Fibroblast of lung (primary cell): ENCODE data around the gene TP73. TPM values are rescaled to one million over a fixed set of nuclear protein-coding genes. Genes with fewer than 3 reads are reported as not detected.

Source experiments
- DNase-seq, 2 donors: peaks; one replicate each; pipeline versions ENCODE4 v3.0.0 to v3.0.0-alpha.2; 2010; ENCODE audit warnings: low read depth in 2 of 2
- H2AFZ ChIP-seq: 2 replicates; pipeline ENCODE4 v1.5.1; 2012; ENCODE audit warnings: low read length, control low read depth, inconsistent platforms
- H3K27ac ChIP-seq: 2 replicates; pipeline ENCODE4 v1.5.1; 2011; ENCODE audit warnings: low read length, control low read depth; ENCODE audit not compliant: insufficient read depth
- H3K27me3 ChIP-seq: 2 replicates; pipeline ENCODE4 v1.5.1; 2011; ENCODE audit warnings: mild to moderate bottlenecking, low read length; ENCODE audit not compliant: control insufficient read depth, insufficient read depth
- H3K36me3 ChIP-seq: 2 replicates; pipeline ENCODE4 v1.5.1; 2011; ENCODE audit warnings: low read length; ENCODE audit not compliant: control insufficient read depth, insufficient read depth
- H3K4me1 ChIP-seq: 2 replicates; pipeline ENCODE4 v1.5.1; 2011; ENCODE audit warnings: low read length; ENCODE audit not compliant: control insufficient read depth, insufficient read depth; ENCODE audit errors: extremely low read depth
- H3K4me2 ChIP-seq: 2 replicates; pipeline ENCODE4 v1.5.1; 2011; ENCODE audit warnings: low read length, control low read depth; ENCODE audit not compliant: insufficient read depth; ENCODE audit errors: extremely low read depth
- H3K4me3 ChIP-seq, 4 experiments: fragments of 200-600 bp in 1 of 4; sonication (generic) in 1 of 4; replicated peaks in 1 of 4; 2 replicates each; pipeline ENCODE4 v1.5.1; 2011 to 2016; ENCODE audit warnings: low read length in 4 of 4, low read depth in 3 of 4, mild to moderate bottlenecking in 3 of 4, control low read depth in 2 of 4, inconsistent platforms in 1 of 4, mixed read lengths in 1 of 4; ENCODE audit not compliant: insufficient read depth in 1 of 4; ENCODE audit errors: control extremely low read depth in 1 of 4
- H3K79me2 ChIP-seq: 2 replicates; pipeline ENCODE4 v1.5.1; 2012; ENCODE audit warnings: mild to moderate bottlenecking, low read length, inconsistent platforms; ENCODE audit not compliant: control insufficient read depth, insufficient read depth
- H3K9ac ChIP-seq: 2 replicates; pipeline ENCODE4 v1.5.1; 2011; ENCODE audit warnings: mild to moderate bottlenecking, low read length, control low read depth; ENCODE audit not compliant: insufficient read depth
- H3K9me3 ChIP-seq: 2 replicates; pipeline ENCODE4 v1.5.1; 2012; ENCODE audit warnings: low read depth, low read length; ENCODE audit not compliant: control insufficient read depth, insufficient read depth
- H4K20me1 ChIP-seq: 2 replicates; pipeline ENCODE4 v1.5.1; 2011; ENCODE audit warnings: low read length; ENCODE audit not compliant: control insufficient read depth, insufficient read depth; ENCODE audit errors: extremely low read depth
- CTCF ChIP-seq, 2 donors: IDR thresholded peaks in 1 of 2; conservative IDR thresholded peaks in 1 of 2; 1 replicate in 1 of 2; 2 replicates in 1 of 2; pipeline ENCODE4 v1.5.1; 2011 to 2012; ENCODE audit warnings: low read length in 2 of 2, control low read depth in 1 of 2, inconsistent platforms in 1 of 2, low read depth in 1 of 2, mild to moderate bottlenecking in 1 of 2
- EZH2 ChIP-seq: IDR thresholded peaks from 2 replicates; pipeline ENCODE4 v1.5.1; 2012; ENCODE audit warnings: low read length, control low read depth, mild to moderate bottlenecking; ENCODE audit errors: missing control alignments
- polyA plus RNA-seq, 2 donors: library from polyadenylated mRNA; depleted of rRNA in 1 of 2; stranded (reverse) in 1 of 2; unstranded in 1 of 2; fragments of >200 nt; gene quantifications; 2 replicates each; pipeline ENCODE4 v1.2.1, GENCODE V29; 2011 to 2012; ENCODE audit warnings: missing spikeins in 1 of 2
- total RNA-seq: library from RNA; depleted of rRNA; stranded (reverse); fragments of >200 nt; gene quantifications from 2 replicates; pipeline ENCODE4 v1.2.1, GENCODE V29; 2014

Gene TP73
- total and polyA plus RNA-seq, 2 donors (not counting 1 experiment from before 2014, with no cell fraction given) = not detected

GRCh38 chr1:3685222-3685621 lies 32.9 kb downstream of the TP73 start:
- H3K79me2 ChIP-seq = no peaks in the 10 kb centered on the region
- H3K9me3 ChIP-seq = no peaks in the 10 kb centered on the region
- no peaks in the 10 kb centered on the region for H4K20me1 ChIP-seq
- no peak overlapping the region for H3K4me2 ChIP-seq
- DNase-seq = no peak
- no peak overlapping the region for H3K27ac ChIP-seq
- no peaks in the 10 kb centered on the region for H3K4me1 ChIP-seq
- H3K27me3 ChIP-seq = no peaks in the 10 kb centered on the region
- TF ChIP-seq CTCF (conservative IDR thresholded peaks at IDR 0.05 in 1 of 2, IDR thresholded peaks at IDR 0.05 in 1 of 2; ENCODE audit: low read depth in 1 of 2, low read length in 2 of 2) (no peak), EZH2 (no peak)
- no peak overlapping the region for H2AFZ ChIP-seq
- no peaks in the 10 kb centered on the region for H3K36me3 ChIP-seq
- H3K9ac ChIP-seq = no peak overlapping the region
- H3K4me3 ChIP-seq = no peak overlapping the region

GRCh38 chr1:3685906-3686305 lies 33.6 kb downstream of the TP73 start:
- H3K9me3 ChIP-seq = no peaks in the 10 kb centered on the region
- no peak overlapping the region for H2AFZ ChIP-seq
- H3K4me1 ChIP-seq = no peaks in the 10 kb centered on the region
- H3K36me3 ChIP-seq = no peaks in the 10 kb centered on the region
- no peak overlapping the region for H3K4me2 ChIP-seq
- no peaks in the 10 kb centered on the region for H4K20me1 ChIP-seq
- H3K27ac ChIP-seq = no peak overlapping the region
- no peak overlapping the region for H3K9ac ChIP-seq
- TF ChIP-seq CTCF (conservative IDR thresholded peaks at IDR 0.05 in 1 of 2, IDR thresholded peaks at IDR 0.05 in 1 of 2; ENCODE audit: low read depth in 1 of 2, low read length in 2 of 2) = no peak
- TF ChIP-seq EZH2 = no peak
- no peaks in the 10 kb centered on the region for H3K79me2 ChIP-seq
- H3K27me3 ChIP-seq = no peaks in the 10 kb centered on the region
- H3K4me3 ChIP-seq = no peak overlapping the region
- no peak for DNase-seq

- H3K4me2 ChIP-seq = no peak overlapping the region
- H3K9ac ChIP-seq = no peak overlapping the region
- H4K20me1 ChIP-seq = no peaks in the 10 kb centered on the region
- H3K79me2 ChIP-seq = no peaks in the 10 kb centered on the region
- no peak overlapping the region for H3K27ac ChIP-seq
- no peaks in the 10 kb centered on the region for H3K27me3 ChIP-seq
- no peaks in the 10 kb centered on the region for H3K4me1 ChIP-seq
- H3K9me3 ChIP-seq = no peaks in the 10 kb centered on the region
- no peak for DNase-seq
- TF ChIP-seq CTCF (conservative IDR thresholded peaks at IDR 0.05 in 1 of 2, IDR thresholded peaks at IDR 0.05 in 1 of 2; ENCODE audit: low read depth in 1 of 2, low read length in 2 of 2) (no peak), EZH2 (no peak)
- no peak overlapping the region for H3K4me3 ChIP-seq
- H2AFZ ChIP-seq = no peak overlapping the region
- no peaks in the 10 kb centered on the region for H3K36me3 ChIP-seq
Measured at GRCh38 chr1:3687504-3687903, 35.2 kb downstream of the TP73 start.
